ENCODE measurements around the gene NCAPD2. TPM values are rescaled to one million over a fixed set of nuclear protein-coding genes. Genes with fewer than 3 reads are reported as not detected.

Gene NCAPD2
- polyA plus RNA-seq, 3 donors = 6.2 to 15.0 (median 8.3) TPM

- peak overlapping the region; percentile 93 to 98 (median 95) for H3K27ac Mint-ChIP-seq
- Histone ChIP-seq H3K4me2 (replicated peaks; ENCODE audit: extremely low read depth, low read length, poor library complexity, severe bottlenecking) (peak overlapping the region; percentile 99), H4K20me1 (ENCODE audit: insufficient read depth, low read length) (peaks cover 77% of the 10 kb centered on the region), H3K9me3 (replicated peaks in 1 of 2; ENCODE audit: control insufficient read depth in 1 of 2, insufficient read depth in 1 of 2, low read length in 2 of 2) (no peaks in the 10 kb centered on the region), H3K4me3 (replicated peaks in 1 of 3; ENCODE audit: low read depth in 2 of 3, low read length in 3 of 3) (peak overlapping the region in 2 of 3 experiments; percentile 1 to 97), H3K9ac (ENCODE audit: insufficient read depth, low read length, poor library complexity, severe bottlenecking) (peak overlapping the region; percentile 66), H3K79me2 (ENCODE audit: insufficient read depth, low read length) (peaks cover 92% of the 10 kb centered on the region), H3K27ac (ENCODE audit: low read depth in 1 of 2, low read length in 2 of 2) (peak overlapping the region; percentile 86 to 91), H3K36me3 (replicated peaks in 1 of 2; ENCODE audit: control insufficient read depth in 1 of 2, insufficient read depth in 2 of 2, low read length in 2 of 2) (peaks cover 23 to 40% of the 10 kb centered on the region in 2 donors), H3K27me3 (ENCODE audit: control insufficient read depth in 2 of 2, insufficient read depth in 2 of 2, low read length in 2 of 2) (no peaks in the 10 kb centered on the region), H3K4me1 (ENCODE audit: control insufficient read depth in 1 of 2, insufficient read depth in 2 of 2, low read length in 2 of 2) (peaks cover 77 to 86% of the 10 kb centered on the region in 2 donors), H2AFZ (ENCODE audit: insufficient read depth, low read depth, low read length, poor library complexity, severe bottlenecking) (peak overlapping the region; percentile 65)
- H3K4me3 Mint-ChIP-seq = peak overlapping the region; percentile 41 to 90
- intact Hi-C loops (cut with micrococcal nuclease) = no loop called here
- 47% methylated on average over 14 of the region's 18 CpGs for WGBS (ENCODE audit: insufficient coverage)
- H3K4me1 Mint-ChIP-seq = peaks cover 82% of the 10 kb centered on the region
- H3K27me3 Mint-ChIP-seq (ENCODE audit: low read depth in 3 of 3) = peaks cover 0 to 1% (median 0%) of the 10 kb centered on the region in 3 donors
- H3K36me3 Mint-ChIP-seq = peaks cover 31 to 57% of the 10 kb centered on the region in 2 donors
- DNase-seq = peak in 2 of 3 donors; percentile 22 to 43
- peaks cover 0 to 2% (median 0%) of the 10 kb centered on the region in 7 donors for H3K9me3 Mint-ChIP-seq
- TF ChIP-seq CTCF (IDR thresholded peaks at IDR 0.05) = no peak
Measured at GRCh38 chr12:6551063-6551461, 57.2 kb downstream of the NCAPD2 start.

- Histone ChIP-seq H3K27me3 (ENCODE audit: control insufficient read depth in 2 of 2, insufficient read depth in 2 of 2, low read length in 2 of 2) (no peaks in the 10 kb centered on the region), H3K4me1 (ENCODE audit: control insufficient read depth in 1 of 2, insufficient read depth in 2 of 2, low read length in 2 of 2) (peaks cover 81 to 92% of the 10 kb centered on the region in 2 donors), H3K9ac (ENCODE audit: insufficient read depth, low read length, poor library complexity, severe bottlenecking) (peak overlapping the region; percentile 66), H4K20me1 (ENCODE audit: insufficient read depth, low read length) (peaks cover 72% of the 10 kb centered on the region), H3K36me3 (replicated peaks in 1 of 2; ENCODE audit: control insufficient read depth in 1 of 2, insufficient read depth in 2 of 2, low read length in 2 of 2) (peaks cover 20 to 34% of the 10 kb centered on the region in 2 donors), H2AFZ (ENCODE audit: insufficient read depth, low read depth, low read length, poor library complexity, severe bottlenecking) (no peak overlapping the region), H3K9me3 (replicated peaks in 1 of 2; ENCODE audit: control insufficient read depth in 1 of 2, insufficient read depth in 1 of 2, low read length in 2 of 2) (no peaks in the 10 kb centered on the region), H3K79me2 (ENCODE audit: insufficient read depth, low read length) (peaks cover 92% of the 10 kb centered on the region), H3K4me2 (replicated peaks; ENCODE audit: extremely low read depth, low read length, poor library complexity, severe bottlenecking) (peak overlapping the region; percentile 99), H3K27ac (ENCODE audit: low read depth in 1 of 2, low read length in 2 of 2) (peak overlapping the region; percentile 86 to 91), H3K4me3 (replicated peaks in 1 of 3; ENCODE audit: low read depth in 2 of 3, low read length in 3 of 3) (peak overlapping the region in 1 of 3 experiments; percentile 97)
- Mint-ChIP-seq H3K9me3 (peaks cover 0 to 2% (median 0%) of the 10 kb centered on the region in 7 donors), H3K27ac (peak overlapping the region; percentile 93 to 98 (median 95)), H3K4me1 (peaks cover 88% of the 10 kb centered on the region), H3K27me3 (ENCODE audit: low read depth in 3 of 3) (peaks cover 0 to 1% (median 0%) of the 10 kb centered on the region in 3 donors), H3K36me3 (peaks cover 28 to 54% of the 10 kb centered on the region in 2 donors), H3K4me3 (peak overlapping the region; percentile 41 to 90)
- peak in 1 of 3 donors; percentile 50 for DNase-seq
- 70% methylated on average over 10 of the region's 11 CpGs for WGBS (ENCODE audit: insufficient coverage)
- TF ChIP-seq CTCF (IDR thresholded peaks at IDR 0.05) = no peak
- intact Hi-C loops (cut with micrococcal nuclease) = no loop called here
Measured at GRCh38 chr12:6551496-6552139, 57.7 kb downstream of the NCAPD2 start.

All from CD14-positive monocyte (primary cell).